Stimulated activated CD4-positive, alpha-beta T cell treated with anti-CD3 and anti-CD28 coated beads, Interleukin-4, amount 100 ng/mL, for 4 hours (primary cell): ENCODE measurements around the gene NXPH1.

Source experiments
- DNase-seq, 2 experiments: peaks; one replicate each; pipeline ENCODE4 v3.0.0-alpha.2; 2020

The NXPH1 gene

DNA sequence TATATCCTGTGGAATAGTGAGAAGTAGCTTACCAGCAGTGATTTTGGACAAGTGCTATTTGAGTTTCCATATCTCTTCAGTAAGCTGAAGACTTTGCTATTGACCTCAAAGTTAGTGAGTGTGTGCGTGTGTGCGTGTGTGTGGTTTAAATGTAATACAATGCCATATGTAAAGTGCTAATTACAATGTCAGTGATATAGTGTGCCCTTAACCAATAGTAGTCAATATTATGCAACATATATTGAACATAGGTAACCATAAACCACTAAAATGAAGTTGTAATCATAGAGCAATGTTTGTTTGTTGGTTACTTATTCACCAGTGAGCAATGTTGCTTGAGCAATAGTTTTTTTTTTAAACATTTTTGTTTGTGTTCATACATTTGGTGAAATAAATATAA lies 309.4 kb downstream of the NXPH1 start:
- DNase-seq: no peak

DNA sequence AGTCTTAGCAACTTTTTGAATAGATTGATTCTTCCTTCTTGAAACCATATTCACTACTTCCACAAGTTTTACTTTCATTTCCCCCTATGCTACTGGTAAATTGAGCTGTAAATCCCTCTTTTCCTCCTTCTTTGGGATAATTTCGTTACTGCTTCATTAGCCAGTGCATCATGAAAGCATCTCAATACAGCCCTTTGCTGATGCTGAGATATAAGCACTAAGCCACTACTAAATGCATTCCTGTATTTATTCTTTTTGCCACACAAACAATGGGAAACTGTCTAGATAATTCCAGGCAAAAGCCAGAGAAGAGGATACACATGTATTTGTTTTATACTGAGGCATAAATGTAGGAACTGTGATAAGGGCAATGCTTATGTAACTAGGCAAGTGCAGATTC lies 313.9 kb downstream of the NXPH1 start:
- DNase-seq: no peak

DNA sequence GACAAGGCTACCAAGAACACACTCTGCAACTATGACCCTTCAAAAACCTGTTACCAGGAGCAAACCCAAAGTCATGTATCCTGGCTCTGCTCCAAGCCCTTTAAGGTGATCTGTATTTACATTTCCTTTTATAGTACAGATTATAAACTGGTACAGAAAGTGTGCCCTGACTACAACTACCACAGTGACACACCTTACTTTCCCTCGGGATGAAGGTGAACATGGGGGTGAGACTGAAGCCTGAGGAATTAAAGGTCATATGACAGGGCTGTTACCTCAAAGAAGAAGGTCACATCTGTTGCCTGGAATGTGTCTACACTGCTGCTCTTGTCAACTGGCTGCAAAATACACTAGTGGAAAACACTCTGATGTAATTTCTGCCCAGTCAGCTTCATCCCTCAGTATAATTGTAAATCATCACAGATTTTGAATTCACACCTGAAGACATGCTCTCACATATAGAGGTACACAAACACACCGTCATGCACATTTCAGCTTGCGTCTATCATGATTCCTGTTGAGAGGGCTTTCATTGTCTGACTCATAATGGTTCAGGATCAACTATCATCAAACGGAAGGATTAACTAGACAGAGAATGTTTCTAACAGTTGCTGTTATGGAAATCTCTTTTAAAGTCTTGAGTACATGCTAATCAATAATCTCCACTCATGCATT lies 318.3 kb downstream of the NXPH1 start:
- DNase-seq: no peak

DNA sequence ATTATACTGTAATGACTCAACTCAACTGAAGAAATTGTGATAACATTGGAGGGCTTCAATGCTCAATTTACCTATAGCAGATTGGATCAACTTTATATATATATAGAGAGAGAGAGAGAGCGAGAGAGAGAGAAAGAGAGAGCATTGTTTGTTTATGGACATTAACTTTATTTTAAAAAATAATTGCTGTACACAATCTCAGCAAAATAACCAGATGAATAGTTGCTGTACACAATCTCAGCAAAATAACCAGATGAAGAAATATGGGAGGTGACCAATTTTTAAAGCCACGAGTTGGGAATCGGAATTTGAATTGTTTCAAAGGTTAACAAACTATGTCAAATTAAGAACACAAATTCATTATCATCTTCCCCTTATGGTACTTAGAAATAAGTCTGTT lies 319.9 kb downstream of the NXPH1 start:
- no peak for DNase-seq

DNA sequence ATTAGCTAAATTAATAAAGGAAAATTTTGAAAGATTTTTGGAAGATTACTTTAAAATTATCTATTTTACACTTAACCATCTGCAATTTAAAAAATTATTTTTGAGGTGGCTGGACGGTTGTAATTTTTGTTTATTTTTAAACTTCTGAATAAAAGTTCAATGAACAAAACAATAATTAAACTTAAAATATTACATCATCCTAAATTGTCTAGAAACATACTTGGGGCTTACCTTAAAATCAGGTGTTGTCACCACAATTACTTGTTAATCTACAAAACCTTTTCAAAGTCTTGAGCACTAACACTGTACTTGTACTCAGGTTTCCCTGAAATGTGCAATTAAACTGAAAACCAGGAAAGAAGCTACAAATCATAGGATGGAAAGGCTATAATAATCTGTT lies 328.3 kb downstream of the NXPH1 start:
- DNase-seq: no peak

DNA sequence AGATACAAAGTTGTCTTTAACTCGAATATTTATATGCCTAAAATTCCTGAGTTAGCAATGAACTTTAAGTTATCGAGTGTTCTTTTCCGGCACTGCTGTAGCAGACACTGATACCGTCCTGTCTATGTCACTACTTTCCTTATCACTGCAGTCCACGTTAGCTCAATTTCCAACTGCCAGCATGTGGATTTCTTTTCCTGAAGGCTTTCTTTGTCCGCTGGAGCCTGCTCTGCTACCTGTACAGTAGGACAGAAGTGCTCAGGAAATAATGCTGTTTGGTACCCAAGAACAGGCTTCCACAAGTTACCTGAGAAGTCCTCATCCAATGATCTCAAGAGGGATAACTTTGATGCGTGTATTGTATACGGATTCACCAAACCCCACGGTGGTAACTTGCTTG lies 329.4 kb downstream of the NXPH1 start:
- no peak for DNase-seq

DNA sequence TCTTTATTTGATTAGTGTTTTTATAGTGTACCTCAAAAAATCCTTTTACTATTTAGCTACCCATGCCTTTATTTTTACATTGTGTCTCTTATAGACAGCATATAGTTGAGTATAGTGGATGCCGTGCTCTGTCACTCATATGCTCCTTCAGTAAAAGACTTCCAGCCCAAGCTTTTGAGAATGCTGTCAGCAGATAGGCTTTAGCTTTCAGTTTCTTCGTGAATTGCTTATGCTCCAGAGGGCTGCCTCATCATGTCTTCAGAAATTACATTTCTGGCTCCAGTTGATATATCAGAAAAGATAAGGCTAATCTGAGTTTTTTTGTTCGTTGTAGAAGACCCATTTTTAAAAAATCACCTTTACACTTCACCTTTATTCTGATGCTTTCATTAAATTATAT lies 332.0 kb downstream of the NXPH1 start:
- no peak for DNase-seq

DNA sequence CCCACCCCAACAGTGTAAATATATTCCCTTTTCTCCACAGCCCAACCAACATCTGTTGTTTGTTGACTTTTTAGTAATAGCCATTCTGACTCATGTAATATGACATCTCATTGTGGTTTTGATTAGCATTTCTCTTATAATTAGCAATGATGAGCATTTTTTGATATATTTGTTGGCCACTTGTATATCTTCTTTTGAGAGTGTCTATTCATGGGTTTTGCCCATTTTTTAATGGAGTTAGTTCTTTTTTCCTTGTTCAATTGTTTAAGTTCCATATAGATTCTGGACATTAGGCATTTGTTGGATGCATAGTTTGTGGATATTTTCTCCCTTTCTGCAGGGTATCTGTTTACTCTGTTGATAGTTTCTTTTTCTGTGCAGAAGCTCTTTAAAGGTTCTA lies 340.1 kb downstream of the NXPH1 start:
- no peak for DNase-seq

DNA sequence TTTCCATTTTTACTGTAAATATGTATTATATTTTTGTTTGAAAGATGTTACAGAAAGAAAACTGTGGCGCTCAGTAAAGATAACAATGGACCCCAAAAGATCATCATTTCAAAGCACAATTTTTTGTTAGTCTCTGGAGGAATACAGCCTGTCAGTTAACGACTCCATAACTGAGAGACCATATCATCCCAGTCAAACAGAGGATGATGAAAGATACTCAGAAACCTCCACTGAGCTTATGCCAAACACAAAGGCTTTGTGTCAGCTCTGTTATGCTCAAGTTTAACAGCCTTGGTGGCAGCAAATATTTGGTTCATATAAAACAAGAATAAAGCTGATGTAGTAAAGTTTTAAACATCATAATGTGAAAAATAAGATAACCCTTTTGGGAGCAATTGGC lies 345.1 kb downstream of the NXPH1 start:
- DNase-seq: no peak

DNA sequence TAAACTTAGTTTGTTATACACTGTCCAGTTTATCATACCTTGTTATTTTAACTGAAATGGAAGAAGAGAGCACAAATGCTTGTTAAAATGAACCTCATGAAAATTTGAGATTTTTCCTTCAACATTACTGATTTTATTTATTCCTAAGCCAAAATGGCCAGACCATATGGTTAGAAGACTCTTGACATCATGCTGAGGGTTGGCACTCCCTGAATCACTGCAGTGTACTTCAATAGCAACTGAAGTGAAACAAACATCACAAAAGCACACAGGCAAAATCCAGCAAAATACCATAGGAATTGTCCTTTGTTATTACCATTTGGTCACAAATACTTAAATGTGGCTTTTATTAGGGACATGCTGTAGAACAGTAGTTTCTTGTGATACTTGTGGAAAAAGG lies 347.8 kb downstream of the NXPH1 start:
- DNase-seq: no peak

DNA sequence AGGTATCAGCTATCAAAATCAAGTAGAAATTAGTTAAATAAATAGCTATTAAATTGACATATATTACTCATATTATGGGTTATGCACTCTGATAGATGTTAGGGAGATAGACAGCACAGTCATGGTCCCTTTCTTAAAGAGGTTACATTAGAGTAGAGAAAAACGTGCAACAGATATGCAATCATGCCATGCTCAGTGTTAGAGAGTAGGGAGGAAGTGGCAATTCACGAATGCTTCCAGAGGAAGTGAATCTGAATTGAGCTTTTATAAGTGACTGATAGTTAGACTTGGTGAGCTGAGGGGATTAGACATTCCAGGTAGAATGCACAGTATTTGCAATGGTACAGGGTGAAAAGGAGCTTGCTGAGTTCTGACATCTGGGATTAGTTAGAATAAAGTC lies 349.8 kb downstream of the NXPH1 start:
- no peak for DNase-seq

DNA sequence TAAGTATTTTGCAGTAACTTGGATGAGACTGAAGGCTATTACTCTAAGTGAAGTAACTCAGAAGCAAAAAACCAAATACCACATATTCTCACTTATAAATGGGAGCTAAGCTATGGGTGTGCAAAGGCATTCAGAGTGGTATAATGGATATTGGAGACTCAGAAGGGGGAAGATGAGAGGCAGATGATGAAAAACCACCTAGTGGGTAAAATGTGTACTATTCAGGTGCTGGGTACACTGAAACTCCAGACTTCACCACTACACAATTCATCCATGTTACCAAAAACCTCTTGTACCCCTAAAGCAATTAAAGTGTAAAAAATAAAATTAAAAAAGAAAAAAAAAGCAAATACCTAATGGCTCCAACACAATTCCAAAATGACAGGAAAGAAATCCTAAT lies 351.7 kb downstream of the NXPH1 start:
- no peak for DNase-seq

DNA sequence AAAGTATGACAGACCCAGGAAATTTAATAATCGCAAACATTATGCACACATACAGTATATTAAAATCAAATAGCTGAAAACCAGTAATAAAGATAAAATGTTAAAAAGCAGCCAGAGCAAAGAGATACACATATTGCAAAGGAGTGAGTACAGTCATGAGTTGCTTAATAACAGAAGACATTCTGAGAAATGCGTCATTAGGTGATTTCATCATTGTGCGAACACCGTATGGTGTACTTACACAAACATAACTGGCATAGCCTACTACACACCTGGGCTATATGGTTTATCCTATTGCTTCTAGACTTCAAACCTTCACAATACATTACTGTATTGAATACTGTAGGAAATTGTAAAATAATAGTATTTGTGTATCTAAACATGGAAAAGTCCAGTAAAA lies 367.6 kb downstream of the NXPH1 start:
- no peak for DNase-seq
